HCT116 (cell line): ENCODE results near the gene TNNC1. TPM values are rescaled to one million over a fixed set of nuclear protein-coding genes. Genes with fewer than 3 reads are reported as not detected.

Source experiments
- ATAC-seq: fragments of 200-7000 bp; cut with Tn5 transposase; 2 replicates; pipeline ENCODE4 v1.9.1; 2020; ENCODE audit warnings: mild to moderate bottlenecking, moderate library complexity
- BruUV-seq: library from RNA; stranded (reverse); fragments of 400-500 nt; replicated peaks from 2 replicates; lab custom pipeline; 2021; lab: Mats Ljungman, UMichigan
- CTCF ChIA-PET: fragments of 300-600 bp; sonication (Branson Sonifier 250); formaldehyde crosslinking; loops from one replicate; lab custom pipeline; 2021; ENCODE audit warnings: antibody characterized with exemption; lab: Charles Lee
- POLR2A ChIA-PET: fragments of 300-600, 350-600 bp; sonication (Branson Sonifier 250); formaldehyde crosslinking; loops from one replicate; lab custom pipeline; 2021; ENCODE audit warnings: antibody characterized with exemption; lab: Charles Lee
- RAD21 ChIA-PET, 2 experiments: fragments of 300-600 bp; sonication (Branson Sonifier 250); formaldehyde crosslinking; loops; one replicate each; lab custom pipeline; 2023; ENCODE audit warnings: low total read pairs in 2 of 2; ENCODE audit not compliant: uncharacterized antibody in 2 of 2, unreplicated experiment in 2 of 2, low non-redundant PET in 1 of 2; lab: Charles Lee
- DNase-seq: peaks from one replicate; pipeline ENCODE4 v3.0.0-alpha.2; 2010; ENCODE audit warnings: low read depth, low spot score
- H2AFZ ChIP-seq: fragments of 200-600 bp; shearing (Covaris generic), sonication (generic); 2 replicates; pipeline ENCODE4 v1.6.1; 2017; ENCODE audit warnings: low read depth, mixed run types, mixed read lengths, antibody characterized with exemption, low read length; ENCODE audit not compliant: poor library complexity, severe bottlenecking
- H3K27ac ChIP-seq: 2 replicates; pipeline ENCODE4 v1.5.1; 2012; ENCODE audit warnings: low read depth, low read length
- H3K27me3 ChIP-seq: fragments of 200-600 bp; sonication (generic); 2 replicates; pipeline ENCODE4 v1.6.1; 2016; ENCODE audit warnings: mixed run types, low read length, mixed read lengths; ENCODE audit not compliant: insufficient read depth
- H3K36me3 ChIP-seq, 2 experiments: fragments of 200-500 bp in 1 of 2; fragments of 200-600 bp in 1 of 2; sonication (Bioruptor generic) in 1 of 2; sonication (generic) in 1 of 2; 2 replicates each; pipeline versions ENCODE4 v1.5.1 to v1.6.1; 2014 to 2016; ENCODE audit warnings: low read length in 2 of 2, inconsistent platforms in 1 of 2, mixed read lengths in 1 of 2, mixed run types in 1 of 2; ENCODE audit not compliant: insufficient read depth in 2 of 2, control insufficient read depth in 1 of 2
- H3K4me1 ChIP-seq, 2 experiments: fragments of 200-600 bp in 1 of 2; sonication (generic) in 1 of 2; 2 replicates each; pipeline versions ENCODE4 v1.5.1 to v1.6.1; 2012 to 2017; ENCODE audit warnings: low read length in 2 of 2, inconsistent platforms in 1 of 2, mild to moderate bottlenecking in 1 of 2, mixed read lengths in 1 of 2, mixed run types in 1 of 2, moderate library complexity in 1 of 2; ENCODE audit not compliant: insufficient read depth in 2 of 2, control insufficient read depth in 1 of 2
- H3K4me2 ChIP-seq: fragments of 200-600 bp; sonication (generic); 2 replicates; pipeline ENCODE4 v1.6.1; 2017; ENCODE audit warnings: mixed run types, low read length, mixed read lengths
- H3K4me3 ChIP-seq, 2 experiments: fragments of 200-600 bp in 1 of 2; sonication (generic) in 1 of 2; replicated peaks in 1 of 2; 2 replicates each; pipeline ENCODE4 v1.5.1; 2011 to 2016; ENCODE audit warnings: low read length in 2 of 2, control low read depth in 1 of 2, low read depth in 1 of 2, mild to moderate bottlenecking in 1 of 2, mixed read lengths in 1 of 2, mixed run types in 1 of 2
- H3K79me2 ChIP-seq: fragments of 200-600 bp; sonication (generic); 2 replicates; pipeline ENCODE4 v1.6.1; 2017; ENCODE audit warnings: mild to moderate bottlenecking, mixed run types, low read length, moderate library complexity, mixed read lengths; ENCODE audit not compliant: insufficient read depth
- H3K9ac ChIP-seq: fragments of 200-600 bp; sonication (generic); 2 replicates; pipeline ENCODE4 v1.6.1; 2016; ENCODE audit warnings: low read length, mixed read lengths
- H3K9me2 ChIP-seq: fragments of 200-600 bp; sonication (generic), shearing (Covaris generic); 2 replicates; pipeline ENCODE4 v1.6.1; 2017; ENCODE audit warnings: mixed run types, mild to moderate bottlenecking, moderate library complexity; ENCODE audit not compliant: insufficient read depth
- H3K9me3 ChIP-seq, 2 experiments: fragments of 200-500 bp in 1 of 2; fragments of 200-600 bp in 1 of 2; sonication (Bioruptor generic) in 1 of 2; sonication (generic) in 1 of 2; 2 replicates each; pipeline ENCODE4 v1.6.1; 2014 to 2017; ENCODE audit warnings: low read length in 2 of 2, mixed read lengths in 2 of 2, inconsistent platforms in 1 of 2, low read depth in 1 of 2, mild to moderate bottlenecking in 1 of 2, mixed run types in 1 of 2, moderate library complexity in 1 of 2; ENCODE audit not compliant: control insufficient read depth in 1 of 2, insufficient read depth in 1 of 2
- H4K20me1 ChIP-seq: fragments of 200-600 bp; sonication (generic), shearing (Covaris generic); 2 replicates; pipeline ENCODE4 v1.6.1; 2017; ENCODE audit warnings: mixed run types, mild to moderate bottlenecking, moderate library complexity; ENCODE audit not compliant: insufficient read depth
- CBX3 ChIP-seq: IDR thresholded peaks from 2 replicates; pipeline ENCODE4 v1.6.1; 2012; ENCODE audit warnings: low read depth
- CEBPB ChIP-seq: IDR thresholded peaks from 2 replicates; pipeline ENCODE4 v1.6.1; 2012; ENCODE audit warnings: low read depth
- EGR1 ChIP-seq: IDR thresholded peaks from 2 replicates; pipeline ENCODE4 v1.6.1; 2012; ENCODE audit warnings: low read depth
- EZH2 ChIP-seq: fragments of 200-600 bp; sonication (generic); IDR thresholded peaks from 2 replicates; pipeline ENCODE4 v1.6.1; 2017; ENCODE audit warnings: antibody characterized with exemption, mixed run types
- EZH2phosphoT487 ChIP-seq: fragments of 200-600 bp; IDR thresholded peaks from 2 replicates; pipeline ENCODE4 v1.6.1; 2018; ENCODE audit warnings: antibody characterized with exemption, borderline replicate concordance
- POLR2A ChIP-seq: IDR thresholded peaks from 2 replicates; pipeline ENCODE4 v1.7.0; 2011; ENCODE audit warnings: borderline replicate concordance; ENCODE audit not compliant: insufficient read depth, insufficient read length; ENCODE audit errors: extremely low read depth
- POLR2AphosphoS5 ChIP-seq: IDR thresholded peaks from 2 replicates; pipeline ENCODE4 v1.6.1; 2011; ENCODE audit warnings: mild to moderate bottlenecking, low read depth, low read length, moderate library complexity
- RAD21 ChIP-seq: IDR thresholded peaks from 2 replicates; pipeline ENCODE4 v1.6.1; 2012; ENCODE audit warnings: low read depth, mild to moderate bottlenecking
- SIN3A ChIP-seq: IDR thresholded peaks from 2 replicates; pipeline ENCODE4 v1.6.1; 2012; ENCODE audit warnings: low read depth
- SRF ChIP-seq: IDR thresholded peaks from 2 replicates; pipeline ENCODE4 v1.6.1; 2012; ENCODE audit warnings: low read depth
- TCF7L2 ChIP-seq: IDR thresholded peaks from 2 replicates; pipeline ENCODE4 v1.7.0; 2011; ENCODE audit warnings: borderline replicate concordance, inconsistent platforms; ENCODE audit not compliant: insufficient read depth, insufficient read length; ENCODE audit errors: extremely low read depth
- ZBTB33 ChIP-seq: IDR thresholded peaks from 2 replicates; pipeline ENCODE4 v1.6.1; 2011; ENCODE audit warnings: mild to moderate bottlenecking, low read length, moderate library complexity; ENCODE audit not compliant: insufficient replicate concordance; ENCODE audit errors: extremely low read depth
- ZFX ChIP-seq: fragments of 450-650 bp; IDR thresholded peaks from 2 replicates; pipeline ENCODE4 v1.6.1; 2017
- intact Hi-C: fragments of 100-400 bp; cut with micrococcal nuclease; formaldehyde crosslinking; loops from 2 replicates; pipeline ENCODE4 v1.10.0; 2022
- total RNA-seq: library from RNA; stranded (reverse); gene quantifications from one replicate; pipeline ENCODE4 v1.2.1, GENCODE V29; 2021; ENCODE audit not compliant: unreplicated experiment
- TF ChIP-seq, protein P1 (sequence below): IDR thresholded peaks from 2 replicates; pipeline ENCODE4 v1.6.1; 2012
- TF ChIP-seq, protein P2 (sequence below): IDR thresholded peaks from 2 replicates; pipeline ENCODE4 v1.6.1; 2012; ENCODE audit warnings: low read depth

Gene TNNC1
- total RNA-seq, 1 experiment from 2014 or later = 2.2 TPM

DNA sequence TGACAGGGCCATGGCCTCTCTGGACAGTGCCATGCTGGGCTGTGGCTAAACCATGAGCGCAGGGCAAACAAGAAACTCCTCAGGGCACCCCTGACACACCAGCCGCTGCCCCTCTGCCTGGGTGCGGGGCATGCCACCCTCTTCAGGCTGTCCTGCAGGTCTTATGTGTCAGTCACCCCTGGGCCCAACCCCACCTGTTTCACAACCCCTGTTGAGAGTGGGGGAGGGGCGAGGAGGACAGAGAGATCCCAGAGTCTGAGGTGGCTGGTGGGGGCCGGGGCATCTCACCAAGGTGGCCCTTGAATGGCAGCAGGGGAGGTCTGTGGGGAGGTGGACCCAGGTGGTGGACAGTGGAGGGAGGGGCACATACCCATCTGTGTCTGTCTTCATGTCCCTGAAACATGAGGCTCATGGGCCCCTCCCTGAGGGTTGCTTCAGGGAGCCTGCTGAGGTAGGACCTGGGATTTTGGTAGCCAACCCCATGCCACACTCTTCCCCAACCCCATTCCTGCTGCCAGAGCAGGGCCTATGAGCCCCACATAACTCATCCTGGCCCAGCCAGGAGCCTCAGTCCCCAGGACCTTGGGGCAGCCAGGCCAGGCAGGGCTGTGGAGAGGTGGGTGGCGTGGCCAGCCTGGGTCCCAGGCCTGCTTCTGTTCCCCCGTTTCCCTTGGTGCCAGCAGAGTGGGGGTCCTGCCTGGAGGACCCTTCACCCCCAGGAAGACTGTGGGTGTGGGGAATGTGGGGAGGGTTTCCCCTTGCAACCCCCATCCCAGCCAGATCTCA, 39.6 kb upstream of the TNNC1 start:
- peaks cover 3 to 21% of the 10 kb centered on the region in 2 experiments; a peak in 2 of 4 replicates for H3K36me3 ChIP-seq
- peak; percentile 12; the same call in 1 of the 2 replicates for ATAC-seq
- ChIA-PET RAD21 (no interaction called here), POLR2A (no interaction called here), CTCF (no interaction called here)
- no peaks in the 10 kb centered on the region for H3K79me2 ChIP-seq
- no TSS peak for BruUV-seq
- no peaks in the 10 kb centered on the region for H3K9me3 ChIP-seq
- intact Hi-C loops = no loop called here
- H2AFZ ChIP-seq = no peak overlapping the region
- H3K4me1 ChIP-seq = no peaks in the 10 kb centered on the region
- DNase-seq = no peak
- no peak overlapping the region for H3K4me3 ChIP-seq
- no peak for TF ChIP-seq ZBTB33
- TF ChIP-seq, protein P1, sequence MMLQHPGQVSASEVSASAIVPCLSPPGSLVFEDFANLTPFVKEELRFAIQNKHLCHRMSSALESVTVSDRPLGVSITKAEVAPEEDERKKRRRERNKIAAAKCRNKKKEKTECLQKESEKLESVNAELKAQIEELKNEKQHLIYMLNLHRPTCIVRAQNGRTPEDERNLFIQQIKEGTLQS = no peak
- TF ChIP-seq POLR2AphosphoS5 = no peak
- TF ChIP-seq, all 23 proteins: peak for 0
- Histone ChIP-seq H3K9me2 (no peaks in the 10 kb centered on the region), H3K9ac (no peak overlapping the region), H3K4me2 (no peak overlapping the region), H3K27me3 (no peaks in the 10 kb centered on the region), H3K27ac (no peak overlapping the region), H4K20me1 (no peaks in the 10 kb centered on the region)

DNA sequence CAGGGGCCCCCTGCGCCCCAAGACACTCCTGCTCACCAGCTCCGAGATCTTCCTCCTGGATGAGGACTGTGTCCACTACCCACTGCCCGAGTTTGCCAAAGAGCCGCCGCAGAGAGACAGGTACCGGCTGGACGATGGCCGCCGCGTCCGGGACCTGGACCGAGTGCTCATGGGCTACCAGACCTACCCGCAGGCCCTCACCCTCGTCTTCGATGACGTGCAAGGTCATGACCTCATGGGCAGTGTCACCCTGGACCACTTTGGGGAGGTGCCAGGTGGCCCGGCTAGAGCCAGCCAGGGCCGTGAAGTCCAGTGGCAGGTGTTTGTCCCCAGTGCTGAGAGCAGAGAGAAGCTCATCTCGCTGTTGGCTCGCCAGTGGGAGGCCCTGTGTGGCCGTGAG, 38.2 kb upstream of the TNNC1 start:
- Histone ChIP-seq H3K27ac (no peak overlapping the region), H3K79me2 (no peaks in the 10 kb centered on the region), H4K20me1 (no peaks in the 10 kb centered on the region), H3K36me3 (peaks cover 5 to 26% of the 10 kb centered on the region in 2 experiments; a peak in 2 of 4 replicates), H3K4me1 (no peaks in the 10 kb centered on the region), H3K27me3 (no peaks in the 10 kb centered on the region), H2AFZ (no peak overlapping the region), H3K4me3 (no peak overlapping the region), H3K9me2 (no peaks in the 10 kb centered on the region), H3K9me3 (no peaks in the 10 kb centered on the region), H3K9ac (no peak overlapping the region), H3K4me2 (no peak overlapping the region)
- DNase-seq (no peak), ATAC-seq (no peak)
- BruUV-seq = no TSS peak
- RAD21 ChIA-PET = no interaction called here
- CTCF ChIA-PET = no interaction called here
- POLR2A ChIA-PET = no interaction called here
- intact Hi-C loops = no loop called here
- TF ChIP-seq, protein P2, sequence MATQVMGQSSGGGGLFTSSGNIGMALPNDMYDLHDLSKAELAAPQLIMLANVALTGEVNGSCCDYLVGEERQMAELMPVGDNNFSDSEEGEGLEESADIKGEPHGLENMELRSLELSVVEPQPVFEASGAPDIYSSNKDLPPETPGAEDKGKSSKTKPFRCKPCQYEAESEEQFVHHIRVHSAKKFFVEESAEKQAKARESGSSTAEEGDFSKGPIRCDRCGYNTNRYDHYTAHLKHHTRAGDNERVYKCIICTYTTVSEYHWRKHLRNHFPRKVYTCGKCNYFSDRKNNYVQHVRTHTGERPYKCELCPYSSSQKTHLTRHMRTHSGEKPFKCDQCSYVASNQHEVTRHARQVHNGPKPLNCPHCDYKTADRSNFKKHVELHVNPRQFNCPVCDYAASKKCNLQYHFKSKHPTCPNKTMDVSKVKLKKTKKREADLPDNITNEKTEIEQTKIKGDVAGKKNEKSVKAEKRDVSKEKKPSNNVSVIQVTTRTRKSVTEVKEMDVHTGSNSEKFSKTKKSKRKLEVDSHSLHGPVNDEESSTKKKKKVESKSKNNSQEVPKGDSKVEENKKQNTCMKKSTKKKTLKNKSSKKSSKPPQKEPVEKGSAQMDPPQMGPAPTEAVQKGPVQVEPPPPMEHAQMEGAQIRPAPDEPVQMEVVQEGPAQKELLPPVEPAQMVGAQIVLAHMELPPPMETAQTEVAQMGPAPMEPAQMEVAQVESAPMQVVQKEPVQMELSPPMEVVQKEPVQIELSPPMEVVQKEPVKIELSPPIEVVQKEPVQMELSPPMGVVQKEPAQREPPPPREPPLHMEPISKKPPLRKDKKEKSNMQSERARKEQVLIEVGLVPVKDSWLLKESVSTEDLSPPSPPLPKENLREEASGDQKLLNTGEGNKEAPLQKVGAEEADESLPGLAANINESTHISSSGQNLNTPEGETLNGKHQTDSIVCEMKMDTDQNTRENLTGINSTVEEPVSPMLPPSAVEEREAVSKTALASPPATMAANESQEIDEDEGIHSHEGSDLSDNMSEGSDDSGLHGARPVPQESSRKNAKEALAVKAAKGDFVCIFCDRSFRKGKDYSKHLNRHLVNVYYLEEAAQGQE = no peak
- TF ChIP-seq POLR2A = no peak
- no peak for TF ChIP-seq EZH2phosphoT487
- no peak for TF ChIP-seq EGR1
- no peak for TF ChIP-seq SRF
- TF ChIP-seq SIN3A = no peak
- TF ChIP-seq EZH2 = no peak
- no peak for TF ChIP-seq POLR2AphosphoS5
- TF ChIP-seq ZFX = no peak
- no peak for TF ChIP-seq RAD21
- TF ChIP-seq CBX3 = no peak
- no peak for TF ChIP-seq CEBPB
- no peak for TF ChIP-seq TCF7L2
